Measurements from ENCODE around the gene PAIP2.

GRCh38 chr5:139414581-139415130 lies 73.0 kb downstream of the PAIP2 start:
- TF ChIP-seq CTCF (IDR thresholded peaks at IDR 0.05; ENCODE audit: low read length) (no peak), EZH2 (IDR thresholded peaks at IDR 0.05; ENCODE audit: borderline replicate concordance, low read length) (no peak)
